Muscle of arm (tissue), 12 donors: ENCODE results near the gene RFK. TPM values are rescaled to one million over a fixed set of nuclear protein-coding genes. Genes with fewer than 3 reads are reported as not detected.
"Not testable (repeated sequence)": the region's sequence is repeated elsewhere in the genome, so short reads cannot be mapped to it uniquely, and the experiment has no call there.

ENCODE experiments used
- DNase-seq: peaks from one replicate; pipeline ENCODE4 v3.0.0-alpha.2; 2013
- polyA plus RNA-seq, 12 donors: library from polyadenylated mRNA; unstranded; fragments of 120-200 nt; gene quantifications; one replicate each; pipeline ENCODE4 v1.2.1, GENCODE V29; 2013; ENCODE audit not compliant: insufficient read length in 12 of 12

RFK gene
- polyA plus RNA-seq, 12 donors, result 12.5 to 25.4 (median 16.8) TPM; not detected in 1

DNA sequence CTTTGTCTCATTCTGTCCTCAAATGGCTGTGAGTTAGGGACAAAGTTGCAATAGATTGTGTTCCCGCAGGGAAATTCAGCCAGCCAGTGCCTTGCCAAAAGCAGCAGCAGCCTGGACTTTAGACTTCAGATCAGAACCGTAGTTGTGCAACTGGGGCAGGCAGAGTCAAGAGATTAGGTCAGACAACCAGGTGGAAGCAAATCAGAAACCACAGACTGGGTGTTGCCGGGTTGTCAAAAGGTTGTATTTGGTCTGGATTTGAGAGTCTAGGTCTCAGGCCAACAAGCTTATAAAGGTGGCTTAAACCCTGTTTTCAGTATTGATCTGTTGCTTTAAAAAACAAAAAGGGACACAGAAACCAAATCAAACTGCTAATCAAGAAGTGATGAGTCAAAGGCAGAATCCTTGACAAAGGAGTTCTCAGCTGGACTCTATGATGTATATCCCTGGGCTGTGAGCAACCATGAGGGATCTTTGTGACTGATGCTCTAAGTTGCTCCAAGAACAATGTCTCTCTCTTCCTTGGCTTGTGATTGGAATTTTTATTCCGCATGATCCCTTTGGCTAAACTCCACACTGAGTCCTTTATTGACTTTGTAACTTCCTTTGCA is 20.9 kb downstream of the RFK start:
- DNase-seq, result peak; percentile 77

DNA sequence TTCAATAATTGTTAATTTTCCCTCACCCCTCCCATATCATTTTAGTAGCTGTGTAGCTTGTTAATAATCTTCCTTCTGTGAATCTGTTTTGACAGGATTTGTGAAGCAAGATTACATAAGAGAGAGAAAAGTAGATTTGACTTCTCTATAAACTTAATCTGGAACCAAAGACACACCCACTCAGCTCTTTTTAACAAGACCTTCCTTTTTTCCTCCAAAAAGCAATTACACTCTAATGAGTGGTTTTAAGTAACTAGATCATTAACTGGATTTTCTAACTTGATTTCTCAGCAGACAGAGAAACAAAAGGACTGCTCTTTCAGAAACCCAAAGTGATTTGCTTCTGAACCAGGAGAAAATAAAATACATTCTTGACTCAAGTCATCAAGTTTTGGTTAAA is 21.9 kb downstream of the RFK start:
- no peak for DNase-seq

DNA sequence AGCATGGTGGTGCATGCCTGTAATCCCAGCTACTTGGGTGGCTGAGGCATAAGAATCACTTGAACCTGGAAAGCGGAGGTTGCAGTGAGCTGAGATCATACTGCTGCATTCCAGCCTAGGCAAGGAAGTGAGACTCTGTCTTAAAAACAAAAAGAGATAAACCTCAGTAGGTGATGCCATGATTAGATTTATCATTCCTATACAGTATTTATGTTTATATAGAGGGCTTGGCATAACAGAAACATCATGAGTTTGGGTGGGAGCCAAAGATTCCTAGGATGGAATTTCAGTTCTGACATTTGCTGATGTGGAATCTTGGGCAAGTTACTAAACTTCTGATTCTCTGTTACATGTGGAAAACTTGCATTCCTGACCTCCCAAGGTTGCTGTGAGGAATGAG is 22.3 kb downstream of the RFK start:
- DNase-seq, result no peak

DNA sequence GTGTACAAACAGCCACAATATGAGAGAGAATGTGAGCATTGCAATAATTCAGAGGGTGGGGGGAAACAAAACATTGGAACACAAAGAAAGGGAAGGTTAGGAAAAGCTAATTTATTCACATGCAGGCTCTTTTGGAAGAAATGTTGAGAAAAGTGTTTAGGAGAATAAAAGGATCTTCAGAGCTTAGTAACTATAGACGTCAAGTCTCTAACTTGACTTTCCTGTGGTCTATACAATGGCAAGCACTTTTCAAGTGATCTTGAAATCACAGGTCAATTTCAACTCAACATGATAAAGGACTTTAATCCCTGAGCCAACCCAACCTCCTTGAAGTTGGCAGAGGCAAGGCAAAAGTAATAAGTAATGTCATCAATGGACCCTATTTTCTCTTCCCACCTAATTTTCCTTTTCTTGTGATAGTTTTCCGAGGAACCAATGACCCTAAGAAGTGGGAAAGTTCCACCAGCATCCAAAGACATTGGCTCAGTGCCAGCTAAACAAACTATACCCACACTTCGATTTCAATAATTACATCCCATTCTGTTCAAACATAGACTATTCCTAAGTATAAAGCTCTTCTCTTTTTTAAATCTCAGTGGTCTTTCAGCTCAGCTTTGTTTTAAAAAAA is 23.7 kb downstream of the RFK start:
- no peak for DNase-seq

DNA sequence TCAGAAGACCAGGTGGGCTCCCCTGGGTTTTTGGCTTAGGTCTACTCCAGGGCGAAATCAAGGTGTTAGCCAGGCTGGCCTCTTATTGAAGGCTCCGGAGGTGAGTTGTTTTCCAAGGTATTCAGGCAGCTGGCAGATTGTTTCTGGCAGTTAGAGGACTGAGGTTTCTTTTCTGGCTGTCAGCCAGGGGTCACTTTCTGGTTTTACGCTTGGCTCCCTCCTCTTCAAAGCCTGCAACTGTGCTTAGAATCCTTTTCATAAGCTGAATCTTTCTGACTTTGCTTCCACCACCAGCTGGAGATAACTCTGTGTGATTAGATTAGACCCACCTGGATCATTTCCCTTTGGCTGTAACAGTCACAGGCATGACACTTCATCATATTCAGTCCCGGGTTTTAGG is 24.6 kb downstream of the RFK start:
- DNase-seq, result peak; percentile 10

DNA sequence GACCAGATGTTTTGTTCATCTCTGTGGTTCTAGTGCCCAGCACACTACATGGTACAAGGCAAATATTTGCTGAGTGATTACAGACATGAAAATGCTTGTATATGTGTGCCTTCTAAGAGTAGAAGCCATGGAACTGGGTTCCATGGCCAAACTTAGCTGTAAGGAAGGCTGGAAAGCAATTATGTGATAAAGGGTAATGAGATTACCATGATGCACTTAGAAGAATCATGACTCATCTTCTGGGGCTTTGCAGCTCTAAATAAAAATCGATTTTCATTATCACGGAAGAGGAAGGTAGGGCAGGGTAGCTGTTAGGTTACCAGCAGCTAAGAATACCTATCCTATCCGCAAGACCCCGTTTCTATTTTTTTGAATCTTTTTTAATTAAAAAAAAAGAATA is 28.0 kb downstream of the RFK start:
- DNase-seq, result no peak

DNA sequence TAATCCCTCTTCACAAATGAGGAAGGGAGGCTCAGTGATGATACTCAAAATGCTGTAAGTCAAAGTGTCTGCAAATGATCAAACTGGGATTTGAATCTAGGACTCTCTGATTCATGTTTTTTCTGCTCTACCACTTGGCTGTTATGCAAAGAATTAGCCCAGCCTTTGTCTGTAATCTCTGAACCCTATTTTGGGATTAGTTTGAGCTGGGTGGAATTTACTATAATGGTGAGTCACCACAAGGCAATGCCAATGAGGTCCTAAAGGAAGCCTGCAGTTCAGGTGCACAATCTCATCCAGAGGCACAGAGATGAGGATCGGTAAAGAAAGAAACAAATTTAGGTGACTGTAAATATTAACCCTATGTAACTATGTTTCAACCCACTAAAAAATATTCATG is 29.2 kb downstream of the RFK start:
- no peak for DNase-seq

DNA sequence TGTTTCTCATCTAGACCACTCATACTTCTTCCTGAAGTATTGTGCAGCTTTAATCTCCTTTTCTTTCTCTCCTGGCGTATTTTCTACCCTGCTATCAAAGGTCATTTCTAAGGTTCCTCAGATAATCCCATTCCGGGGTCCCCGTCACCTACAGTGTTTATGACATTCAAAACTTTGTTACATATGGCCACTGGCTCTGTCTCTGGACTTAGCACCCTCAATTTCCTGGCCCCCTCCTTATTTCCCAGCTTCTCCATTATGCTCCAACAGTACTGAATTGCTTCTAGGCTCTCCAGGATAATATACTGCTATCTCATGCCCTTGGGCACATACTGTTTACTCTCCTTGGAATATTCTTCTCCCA is 31.2 kb downstream of the RFK start:
- no peak for DNase-seq

DNA sequence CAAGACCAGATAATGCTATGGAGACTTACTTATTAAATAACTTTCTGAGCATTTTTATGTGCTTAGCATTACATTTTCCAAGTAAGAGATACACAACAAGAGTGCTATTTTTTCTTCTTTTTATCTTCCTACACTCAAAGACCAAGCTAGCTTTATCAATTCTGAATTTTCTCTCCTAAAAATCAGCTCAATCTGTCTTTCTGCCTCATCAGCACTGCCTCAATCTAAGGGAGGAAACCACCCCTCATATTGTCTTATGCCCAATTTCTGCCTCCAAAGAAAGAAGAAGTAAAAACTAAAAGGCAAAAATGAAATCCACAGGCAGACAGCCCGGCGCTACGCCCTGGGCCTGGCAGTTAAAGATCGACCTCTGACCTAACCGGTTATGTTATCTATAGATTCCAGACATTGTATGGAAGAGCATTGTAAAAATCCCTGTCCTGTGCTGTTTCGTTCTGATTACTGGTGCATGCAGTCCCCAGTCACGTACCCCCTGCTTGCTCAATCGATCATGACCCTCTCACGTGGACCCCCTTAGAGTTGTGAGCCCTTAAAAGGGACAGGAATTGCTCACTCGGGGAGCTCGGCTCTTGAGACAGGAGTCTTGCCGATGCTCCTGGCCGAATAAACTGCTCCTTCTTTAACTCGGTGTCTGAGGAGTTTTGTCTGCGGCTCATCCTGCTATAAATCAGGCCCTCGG is 31.7 kb downstream of the RFK start:
- DNase-seq, result not testable (repeated sequence)

DNA sequence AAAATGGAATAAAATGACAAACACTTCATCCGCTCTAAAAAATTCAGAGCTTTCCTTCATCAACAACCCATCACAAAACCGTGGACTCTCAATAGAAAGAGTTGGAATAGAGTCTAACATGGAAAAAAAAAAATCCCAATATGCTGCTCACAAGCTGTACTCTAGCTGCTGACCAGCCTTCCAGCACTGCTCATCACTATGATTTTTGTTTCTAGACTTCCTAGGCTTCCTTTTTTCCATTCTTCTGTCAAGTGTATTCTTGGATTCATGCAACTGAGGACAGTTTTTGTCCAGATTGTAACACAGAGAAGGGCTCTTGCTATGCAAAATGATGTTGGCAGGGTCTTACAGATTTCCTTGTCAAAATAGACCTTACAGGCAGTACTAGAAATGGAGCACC is 34.5 kb downstream of the RFK start:
- no peak for DNase-seq

DNA sequence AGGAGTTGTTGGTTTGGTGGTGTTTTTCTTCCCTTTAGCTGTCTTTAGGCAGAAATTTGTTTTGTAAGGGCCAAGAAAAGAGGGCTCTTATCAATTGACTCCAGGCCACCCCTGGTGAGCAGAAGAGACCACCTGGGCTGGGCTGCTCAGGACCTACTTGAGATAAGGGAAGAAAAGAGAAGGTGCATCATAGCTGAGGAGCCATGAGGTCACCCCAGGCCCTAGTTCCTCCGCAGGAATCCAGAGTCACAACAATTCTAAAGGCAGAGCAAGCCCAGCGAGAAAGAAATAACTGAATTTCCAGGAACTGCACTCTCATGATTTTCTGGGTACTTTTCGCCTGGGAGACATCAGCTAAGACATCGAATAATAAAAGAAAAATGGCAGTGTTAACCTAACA is 34.9 kb downstream of the RFK start:
- no peak for DNase-seq

DNA sequence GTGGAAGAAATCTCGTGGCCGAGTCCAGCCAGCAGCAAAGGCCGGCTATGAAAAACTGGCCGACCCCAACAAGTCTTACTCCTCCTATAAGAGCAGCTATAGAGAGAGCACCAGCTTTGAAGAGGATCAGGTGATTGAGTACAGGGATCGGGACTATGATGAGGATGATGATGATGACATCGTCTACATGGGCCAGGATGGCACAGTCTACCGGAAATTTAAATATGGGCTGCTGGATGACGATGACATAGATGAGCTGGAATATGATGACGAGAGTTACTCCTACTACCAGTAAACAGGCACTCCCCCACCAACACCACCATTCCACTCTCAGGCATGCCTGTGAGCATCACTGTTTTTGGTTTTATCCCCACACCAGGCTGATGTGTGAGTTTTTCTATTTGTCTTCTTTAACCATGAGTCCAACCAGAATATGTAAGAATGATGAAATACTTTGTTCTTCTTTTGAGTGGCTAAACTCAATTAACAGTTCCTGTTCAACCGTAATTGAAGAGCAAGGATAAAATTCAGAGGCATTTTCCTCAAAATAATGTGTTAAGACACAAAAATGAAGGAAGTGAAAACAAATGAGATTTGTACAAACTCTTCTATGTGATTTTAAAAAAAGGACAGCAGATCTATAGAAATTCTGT is 35.5 kb downstream of the RFK start:
- no peak for DNase-seq

DNA sequence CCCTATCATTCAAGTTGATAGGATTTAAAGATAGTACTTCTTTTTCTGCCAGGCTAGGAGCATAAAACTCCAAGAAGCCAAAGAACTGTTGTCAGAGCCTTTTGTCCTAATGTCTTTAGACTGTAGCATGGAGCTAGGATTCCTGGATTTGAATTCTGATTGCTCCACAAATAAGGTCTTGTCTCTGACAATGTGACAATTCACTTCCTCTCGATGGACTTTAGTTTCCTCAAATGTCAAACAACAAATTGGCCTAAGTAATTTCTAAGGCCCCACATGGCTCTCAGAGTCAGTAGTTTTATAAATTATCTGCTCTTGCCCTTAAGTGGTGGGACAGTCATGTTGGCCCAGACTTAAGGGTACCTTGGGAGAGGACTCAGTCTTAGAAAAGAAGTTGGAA is 36.7 kb downstream of the RFK start:
- no peak for DNase-seq

DNA sequence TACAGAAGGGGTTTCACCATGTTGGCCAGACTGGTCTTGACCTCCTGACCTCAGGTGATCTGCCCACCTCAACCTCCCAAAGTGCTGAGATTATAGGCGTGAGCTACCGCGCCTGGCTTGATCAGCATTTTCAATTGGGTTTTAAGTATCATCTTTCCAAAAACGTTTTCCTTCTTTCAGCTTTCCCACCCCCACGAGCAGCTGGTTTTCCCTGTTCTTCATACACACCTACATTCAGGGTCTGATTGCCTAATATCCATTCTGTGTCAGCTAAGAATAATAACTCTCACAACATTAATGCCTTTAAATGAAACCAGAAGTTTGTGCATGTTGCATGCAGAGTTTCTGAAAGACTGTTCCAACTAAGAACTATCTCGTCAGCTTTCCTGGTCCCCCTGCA is 38.3 kb downstream of the RFK start:
- DNase-seq, result no peak

DNA sequence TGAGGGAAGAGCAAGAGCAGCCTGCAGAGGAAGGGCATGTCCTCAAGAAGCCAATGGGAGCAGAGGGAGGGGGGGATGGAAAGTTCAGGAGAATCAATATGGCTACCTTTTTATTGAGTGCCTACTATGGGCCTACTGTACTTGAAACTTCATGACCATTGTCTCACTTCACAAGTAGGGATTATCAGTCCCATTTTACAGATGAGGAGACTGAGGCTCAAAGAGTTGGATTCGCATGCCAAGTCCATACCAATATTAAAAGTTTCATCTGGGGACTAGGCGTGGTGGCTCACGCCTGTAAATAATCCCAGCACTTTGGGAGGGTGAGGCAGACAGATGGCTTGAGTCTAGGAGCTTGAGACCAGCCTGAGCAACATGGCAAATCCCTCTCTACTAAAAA is 40.0 kb downstream of the RFK start:
- DNase-seq, result no peak

DNA sequence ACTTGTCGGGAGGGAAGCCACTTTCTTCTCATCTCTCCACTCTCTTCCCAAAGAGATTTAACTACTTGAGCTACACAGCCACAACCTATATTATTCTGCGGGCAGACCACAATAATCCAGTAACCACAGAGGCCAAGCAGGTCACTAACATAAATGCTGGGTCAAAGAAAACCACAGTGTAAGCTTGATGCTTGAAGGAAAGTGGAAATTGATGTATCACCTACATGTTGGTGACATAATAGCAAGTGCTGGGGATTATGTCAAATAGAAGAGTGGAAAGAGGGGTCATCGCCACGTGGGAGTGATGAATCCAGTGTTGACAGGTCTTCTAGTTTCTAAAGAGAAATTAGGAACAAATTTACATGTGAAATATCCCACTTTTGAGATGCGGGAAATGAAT is 40.9 kb downstream of the RFK start:
- no peak for DNase-seq

DNA sequence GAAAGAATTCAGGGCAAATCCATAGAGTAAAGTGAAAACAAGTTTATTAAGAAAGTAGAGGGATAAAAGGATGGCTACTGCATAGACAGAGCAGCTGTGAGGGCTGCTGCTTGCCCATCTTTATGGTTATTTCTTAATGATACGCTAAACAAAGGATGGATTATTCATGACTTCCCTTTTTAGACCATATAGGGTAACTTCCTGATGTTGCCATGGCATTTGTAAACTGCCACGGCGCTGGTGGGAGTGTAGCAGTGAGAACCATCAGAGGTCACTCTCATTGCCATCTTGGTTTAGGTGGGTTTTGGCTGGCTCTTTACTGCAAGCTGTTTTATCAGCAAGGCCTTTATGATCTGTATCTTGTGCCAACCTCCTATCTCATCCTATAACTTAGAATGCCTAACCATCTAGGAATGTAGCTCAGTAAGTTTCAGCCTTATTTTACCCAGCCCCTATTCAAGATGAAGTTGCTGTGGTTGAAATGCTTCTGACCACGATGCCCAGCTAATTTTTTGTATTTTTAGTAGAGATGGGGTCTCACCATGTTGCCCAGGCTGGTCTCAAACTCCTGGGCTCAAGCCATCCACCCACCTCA is 42.1 kb downstream of the RFK start:
- no peak for DNase-seq

DNA sequence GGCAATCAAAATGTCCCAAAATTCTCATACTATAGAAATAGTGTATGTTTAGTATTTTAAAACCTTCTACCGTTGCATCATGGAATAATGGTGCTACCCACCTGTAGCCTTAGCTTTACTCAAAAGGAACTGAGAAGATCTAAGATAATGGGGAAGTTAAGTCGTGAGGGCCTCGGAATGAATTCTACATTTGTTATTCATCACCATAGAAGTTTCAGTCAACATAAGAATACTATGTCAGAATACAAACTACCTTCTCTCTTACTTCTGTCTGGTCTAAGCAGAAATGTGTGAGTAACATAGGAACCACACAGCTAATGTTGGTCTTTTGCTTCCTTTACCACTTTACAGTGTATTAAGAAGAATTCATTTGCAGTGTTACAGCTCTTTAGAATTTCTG is 43.2 kb downstream of the RFK start:
- DNase-seq, result no peak

DNA sequence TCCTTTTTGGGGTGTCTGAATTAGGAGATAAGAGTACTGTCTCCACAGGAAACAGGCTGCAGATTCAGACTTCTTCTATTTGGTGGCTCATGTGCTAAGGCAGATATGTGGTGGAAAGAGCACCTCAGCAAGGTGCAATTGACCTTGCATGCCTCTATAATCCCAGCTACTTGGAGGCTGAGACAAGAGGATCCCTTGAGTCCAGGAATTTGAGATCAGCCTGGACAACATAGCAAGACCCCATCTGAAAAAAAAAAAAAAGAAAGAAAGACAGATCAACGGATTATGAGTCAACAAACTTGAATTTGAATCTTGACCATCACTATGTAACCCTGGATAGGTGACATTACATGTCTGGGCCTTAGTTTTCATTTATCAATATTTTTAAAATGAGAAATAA is 44.4 kb downstream of the RFK start:
- no peak for DNase-seq

DNA sequence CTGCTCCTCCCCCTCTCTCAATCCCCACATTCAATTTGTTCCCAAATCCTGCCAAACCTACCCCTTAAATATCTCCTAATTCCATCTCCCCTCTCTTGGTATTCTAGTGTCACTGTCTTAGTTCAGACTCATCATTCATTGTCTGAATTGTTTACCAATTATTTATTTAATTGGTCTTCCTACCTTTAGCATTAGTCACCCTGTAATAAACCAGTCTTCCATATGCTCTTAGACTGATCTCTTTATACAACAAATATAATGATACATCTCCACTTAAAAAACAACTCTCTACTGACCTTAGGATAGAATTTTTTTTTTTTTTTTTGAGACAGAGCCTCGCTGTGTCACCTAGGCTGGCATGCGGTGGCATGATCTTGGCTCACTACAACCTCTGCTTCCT is 51.4 kb downstream of the RFK start:
- DNase-seq, result no peak

DNA sequence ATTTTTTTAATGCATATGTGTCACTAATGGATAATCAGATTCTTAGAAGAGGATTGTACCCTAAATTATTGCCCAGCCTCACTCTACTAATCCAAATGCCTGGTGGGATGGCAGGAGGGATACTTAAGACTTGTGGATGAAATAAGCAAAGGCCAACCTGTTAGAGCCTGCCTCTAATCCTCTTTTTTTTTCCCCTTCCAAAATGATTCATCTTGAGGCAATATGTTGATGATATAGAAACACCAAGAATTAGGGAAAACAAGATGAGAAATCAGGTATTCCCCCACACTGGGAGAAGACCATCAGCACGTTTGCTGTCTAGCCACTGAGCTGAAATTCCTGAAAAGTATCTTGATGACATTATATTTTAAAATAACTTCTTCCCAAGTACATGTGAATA is 52.0 kb downstream of the RFK start:
- no peak for DNase-seq

DNA sequence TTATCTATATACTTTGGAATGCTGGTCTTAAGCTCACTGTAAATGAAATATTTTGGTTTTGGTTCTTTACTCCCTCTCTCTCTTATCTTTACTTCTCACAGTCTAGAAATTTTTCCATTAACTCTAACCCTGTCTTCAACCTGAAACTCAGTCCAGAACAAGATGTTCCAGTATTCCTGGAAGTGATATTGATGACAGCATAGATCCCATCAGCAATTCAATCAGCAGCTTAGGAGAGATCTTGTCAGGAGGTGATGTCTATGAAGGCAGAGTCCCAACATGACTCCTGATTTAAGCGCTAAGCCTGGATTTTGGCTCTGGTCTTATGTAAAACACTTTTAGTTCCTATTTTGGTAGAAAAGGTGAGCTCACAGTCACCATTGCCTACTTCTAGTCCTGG is 52.6 kb downstream of the RFK start:
- DNase-seq, result no peak

DNA sequence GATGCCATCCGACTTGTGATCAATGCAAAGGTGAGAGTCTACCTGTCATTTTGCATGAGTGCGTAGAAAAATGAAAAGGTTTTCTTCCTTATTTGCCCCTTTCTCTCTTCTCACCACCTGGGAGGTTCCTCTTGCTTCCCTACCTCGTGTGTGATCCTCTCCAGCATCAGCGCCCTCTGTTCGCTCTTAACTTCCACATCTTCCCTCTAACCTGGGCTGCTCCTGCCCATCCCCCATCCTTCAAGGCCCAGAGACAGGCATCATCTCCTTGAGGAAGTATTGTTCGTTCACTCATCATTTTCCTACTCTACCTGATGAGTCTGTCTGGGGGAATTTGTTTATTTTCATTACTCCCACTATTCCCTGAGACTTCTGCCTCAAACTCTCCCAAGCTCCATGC is 55.8 kb downstream of the RFK start:
- DNase-seq, result no peak
